NCI-H1930 (cell line): ENCODE measurements around the gene PRND.
"Not testable (repeated sequence)": the region's sequence is repeated elsewhere in the genome, so short reads cannot be mapped to it uniquely, and the experiment has no call there.

Experiments
- DNase-seq, 2 experiments: peaks; one replicate each; lab custom pipeline; 2025; lab: John Stamatoyannopoulos, UW

The PRND gene, protein sequence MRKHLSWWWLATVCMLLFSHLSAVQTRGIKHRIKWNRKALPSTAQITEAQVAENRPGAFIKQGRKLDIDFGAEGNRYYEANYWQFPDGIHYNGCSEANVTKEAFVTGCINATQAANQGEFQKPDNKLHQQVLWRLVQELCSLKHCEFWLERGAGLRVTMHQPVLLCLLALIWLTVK

GRCh38 chr20:4721719-4722118 is at the start of gene PRND:
PRND (plus strand) TSS chr20:4721909; CDS start chr20:4724552, 2,643 bp downstream.
- no peak for DNase-seq

GRCh38 chr20:4672948-4673347 is 48.8 kb upstream of the PRND start:
- DNase-seq, result no peak

- DNase-seq, result no peak
Observed at GRCh38 chr20:4673371-4674001, 48.2 kb upstream of the PRND start.

- no peak for DNase-seq
Observed at GRCh38 chr20:4674672-4675071, 47.0 kb upstream of the PRND start.

DNA sequence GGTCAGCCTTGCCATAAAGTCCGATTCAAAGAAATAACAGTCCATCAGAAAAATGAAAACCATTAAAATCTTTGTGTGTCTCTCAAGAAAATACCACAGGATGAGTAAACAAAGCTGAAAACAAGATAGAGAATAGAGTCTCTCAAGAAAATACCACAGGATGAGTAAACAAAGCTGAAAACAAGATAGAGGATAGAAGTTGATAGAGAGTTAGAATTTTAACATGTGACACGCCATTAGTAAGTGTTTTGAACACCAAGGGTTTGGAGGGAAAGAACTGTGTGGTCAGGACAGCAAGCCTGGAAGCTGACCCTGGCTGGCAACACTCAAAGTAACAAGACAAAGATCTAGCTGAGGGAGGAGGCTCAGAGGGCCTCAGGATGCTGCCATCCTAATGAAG is 43.9 kb upstream of the PRND start:
- no peak for DNase-seq

DNA sequence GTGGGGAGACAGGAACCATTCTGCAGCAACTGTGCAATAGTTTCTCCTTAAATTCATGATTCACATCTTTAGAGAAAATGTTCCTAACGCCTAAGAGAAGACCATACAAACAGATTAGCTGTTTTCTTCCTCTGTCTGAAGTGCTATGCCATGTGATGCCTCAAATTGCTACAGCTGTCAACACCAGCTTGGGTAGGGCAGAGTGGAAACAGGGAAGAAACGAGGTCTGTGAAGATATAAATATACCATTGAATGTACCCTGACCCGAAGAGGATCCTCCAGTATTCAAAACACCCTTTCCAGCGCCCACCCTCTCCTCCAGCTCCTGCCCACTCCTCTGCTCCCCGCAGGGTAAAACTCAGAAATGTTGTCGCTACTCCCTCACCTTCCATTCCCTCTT is 40.3 kb upstream of the PRND start:
- no peak for DNase-seq

DNA sequence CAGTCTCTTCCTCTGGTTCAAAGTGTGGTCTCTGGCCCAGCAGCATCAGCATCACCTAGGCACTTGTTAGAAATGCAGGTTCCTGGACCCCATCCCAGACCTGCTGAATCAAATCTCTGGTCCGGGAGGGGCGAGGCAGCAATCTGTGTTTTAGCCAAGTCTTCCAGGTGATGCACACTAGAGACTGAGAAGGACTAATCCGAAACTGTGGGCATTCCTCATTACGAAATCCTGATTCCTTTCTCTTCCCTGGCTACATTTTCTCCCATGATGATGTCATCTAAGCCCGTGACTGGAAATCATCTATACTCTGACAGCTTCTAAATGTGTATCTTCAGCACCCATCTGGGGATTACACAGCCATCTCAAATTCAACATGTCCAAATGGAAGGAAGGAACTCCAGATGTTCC is 39.7 kb upstream of the PRND start:
- DNase-seq, result no peak

DNA sequence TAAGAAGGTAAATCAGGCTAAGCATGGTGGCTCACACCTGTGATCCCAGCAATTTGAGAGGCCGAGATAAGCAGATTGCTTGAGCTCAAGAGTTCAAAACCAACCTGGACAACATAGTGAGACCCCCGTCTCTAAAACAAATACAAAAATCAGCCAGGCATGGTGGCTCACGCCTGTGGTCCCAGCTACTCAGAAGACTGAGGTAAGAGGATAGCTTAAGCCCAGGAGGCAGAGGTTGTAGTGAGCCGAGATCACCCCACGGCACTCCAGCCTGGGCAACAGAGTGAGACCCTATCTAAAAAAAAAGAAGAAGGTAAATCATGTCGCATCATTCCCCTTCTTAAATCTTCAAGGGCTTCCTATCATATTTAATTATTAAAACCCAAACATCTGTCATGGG is 39.0 kb upstream of the PRND start:
- DNase-seq, result no peak

- no peak for DNase-seq
Observed at GRCh38 chr20:4683261-4683660, 38.4 kb upstream of the PRND start.

- no peak for DNase-seq
Observed at GRCh38 chr20:4684837-4685413, 36.8 kb upstream of the PRND start.

- DNase-seq, result no peak
Observed at GRCh38 chr20:4685923-4686221, 35.8 kb upstream of the PRND start.

GRCh38 chr20:4688305-4688704 is 33.4 kb upstream of the PRND start:
- no peak for DNase-seq

DNA sequence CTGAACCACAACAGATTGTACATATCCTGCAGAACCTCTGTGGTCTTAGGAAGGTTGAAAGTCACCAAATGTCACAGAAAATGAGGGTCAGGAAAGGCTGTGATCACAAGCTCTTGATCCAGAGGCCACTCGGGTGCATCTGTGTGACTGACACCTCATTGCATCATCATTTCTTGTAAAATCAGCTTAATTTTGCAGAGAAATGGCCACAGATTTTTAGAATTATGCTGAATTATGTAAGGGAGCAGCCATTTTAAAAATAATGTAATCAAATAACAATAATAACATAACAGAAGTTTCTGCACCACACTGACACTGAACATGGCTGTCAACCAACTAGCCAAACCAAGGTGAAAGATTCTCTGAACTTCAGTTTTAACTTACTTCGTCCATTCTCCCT is 32.5 kb upstream of the PRND start:
- no peak for DNase-seq

DNA sequence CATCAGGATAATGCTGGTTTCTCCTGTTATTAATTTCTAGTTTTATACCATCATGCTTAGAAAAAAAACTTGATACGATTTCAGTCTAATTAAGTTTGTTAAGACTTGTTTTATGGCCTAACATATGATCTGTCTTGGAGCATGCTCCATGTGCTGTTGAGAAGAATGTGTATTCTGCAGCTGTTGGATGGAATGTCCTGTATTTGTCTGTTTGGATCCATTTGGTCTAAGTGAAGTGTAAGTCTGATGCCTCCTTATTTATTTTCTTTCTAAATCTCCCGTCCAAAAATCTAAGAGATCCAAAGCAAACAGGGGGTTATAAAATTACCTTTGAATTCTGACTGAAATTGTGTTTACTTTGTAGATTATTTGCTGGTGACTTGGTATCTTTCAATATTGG is 30.0 kb upstream of the PRND start:
- DNase-seq, result no peak

GRCh38 chr20:4694076-4694475 is 27.6 kb upstream of the PRND start:
- no peak for DNase-seq

DNA sequence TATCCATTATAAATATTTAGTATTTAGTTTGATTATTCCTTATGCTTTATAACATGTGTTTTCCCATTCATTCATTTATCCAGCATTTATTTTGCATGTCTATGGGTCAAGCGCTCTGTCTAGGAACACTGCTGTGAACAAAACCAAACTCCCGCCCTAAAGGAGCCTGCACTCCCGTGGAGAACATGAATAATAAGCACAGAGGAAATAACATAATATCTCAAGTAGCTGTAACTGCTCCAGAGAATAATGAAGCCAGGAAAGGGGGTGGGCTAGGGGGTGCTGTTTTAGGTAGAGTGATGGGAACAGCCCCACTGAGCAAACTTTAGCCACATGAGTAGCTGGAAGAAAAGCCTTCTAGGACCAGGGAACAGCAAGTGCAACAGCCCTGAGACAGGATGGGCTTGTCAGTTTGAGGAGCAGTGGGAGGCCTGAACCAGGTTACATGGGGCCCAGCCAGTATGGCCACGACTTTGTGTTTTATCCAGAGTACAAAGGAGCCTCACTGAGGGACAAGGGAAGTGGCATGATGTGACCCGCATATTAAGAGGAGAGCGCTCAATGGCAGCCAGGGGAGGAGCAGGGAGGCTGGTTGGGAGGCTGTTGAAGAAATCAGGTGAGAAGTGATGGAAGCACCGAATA is 24.4 kb upstream of the PRND start:
- no peak for DNase-seq

DNA sequence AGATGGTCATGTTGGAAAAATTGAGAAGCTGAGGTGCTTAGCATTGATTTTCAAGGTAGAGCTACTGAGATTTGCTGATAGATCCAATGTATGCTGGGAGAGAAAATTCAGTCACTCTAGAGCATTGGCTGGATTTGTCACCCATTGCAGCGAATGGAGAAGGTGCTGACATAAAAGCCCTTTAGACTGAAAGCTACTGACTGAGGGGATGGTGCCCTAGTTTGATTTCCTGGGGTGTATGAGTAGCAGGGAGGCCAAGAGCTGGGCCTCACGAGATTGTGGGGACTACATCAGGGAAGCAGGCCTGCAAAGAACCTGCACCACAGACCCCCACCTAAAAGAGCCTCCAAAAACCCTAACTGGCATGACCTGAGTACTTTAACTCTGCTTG is 23.9 kb upstream of the PRND start:
- DNase-seq, result no peak

GRCh38 chr20:4699216-4699615 is 22.5 kb upstream of the PRND start:
- DNase-seq, result no peak

- DNase-seq, result no peak
Observed at GRCh38 chr20:4699957-4700356, 21.8 kb upstream of the PRND start.

GRCh38 chr20:4702562-4703280 is 19.0 kb upstream of the PRND start:
- no peak for DNase-seq

DNA sequence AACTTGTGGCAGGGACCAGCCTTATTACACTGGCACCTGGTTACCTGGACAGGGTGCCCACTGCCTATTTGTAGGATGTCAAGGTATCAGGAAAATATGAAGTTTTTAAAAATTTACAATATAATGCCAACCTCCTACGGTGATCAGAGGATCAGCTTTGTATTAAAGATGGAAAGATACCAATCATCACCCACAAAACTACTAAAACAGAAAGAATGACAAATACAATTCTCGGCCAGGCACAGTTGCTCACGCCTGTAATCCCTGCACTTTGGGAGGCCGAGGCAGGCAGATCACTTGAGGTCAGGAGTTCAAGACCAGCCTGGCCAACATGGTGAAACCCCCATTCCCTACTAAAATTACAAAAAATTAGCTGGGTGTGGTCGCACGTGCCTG is 18.4 kb upstream of the PRND start:
- no peak for DNase-seq

DNA sequence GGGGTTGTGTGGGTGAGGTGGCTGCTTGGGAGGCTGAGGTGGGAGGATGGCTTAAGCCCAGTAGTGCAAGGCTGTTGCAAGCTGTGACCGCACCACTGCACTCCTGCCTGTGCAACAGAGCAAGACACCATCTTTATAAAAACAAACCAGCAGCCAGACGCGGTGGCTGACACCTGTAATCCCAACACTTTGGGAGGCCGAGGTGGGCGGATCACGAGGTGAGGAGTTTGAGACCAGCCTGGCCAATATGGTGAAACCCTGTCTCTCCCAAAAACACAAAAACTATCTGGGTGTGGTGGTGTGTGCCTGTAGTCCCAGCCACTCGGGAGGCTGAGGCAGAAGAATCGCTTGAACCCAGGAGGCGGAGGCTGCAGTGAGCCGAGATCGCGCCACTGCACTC is 14.8 kb upstream of the PRND start:
- not testable (repeated sequence) for DNase-seq

- DNase-seq, result no peak
Observed at GRCh38 chr20:4708036-4708435, 13.7 kb upstream of the PRND start.
